Right forelimb (tissue), 1 donor: ENCODE results near the gene VPS72.
A peak's percentile ranks its signal among the peaks of the same experiment; 100 is the strongest.
"Not testable (repeated sequence)": the region's sequence is repeated elsewhere in the genome, so short reads cannot be mapped to it uniquely, and the experiment has no call there.

Experiments
- DNase-seq: peaks from one replicate; pipeline ENCODE4 v3.0.0-alpha.2; 2018

Gene VPS72, protein sequence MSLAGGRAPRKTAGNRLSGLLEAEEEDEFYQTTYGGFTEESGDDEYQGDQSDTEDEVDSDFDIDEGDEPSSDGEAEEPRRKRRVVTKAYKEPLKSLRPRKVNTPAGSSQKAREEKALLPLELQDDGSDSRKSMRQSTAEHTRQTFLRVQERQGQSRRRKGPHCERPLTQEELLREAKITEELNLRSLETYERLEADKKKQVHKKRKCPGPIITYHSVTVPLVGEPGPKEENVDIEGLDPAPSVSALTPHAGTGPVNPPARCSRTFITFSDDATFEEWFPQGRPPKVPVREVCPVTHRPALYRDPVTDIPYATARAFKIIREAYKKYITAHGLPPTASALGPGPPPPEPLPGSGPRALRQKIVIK

DNA sequence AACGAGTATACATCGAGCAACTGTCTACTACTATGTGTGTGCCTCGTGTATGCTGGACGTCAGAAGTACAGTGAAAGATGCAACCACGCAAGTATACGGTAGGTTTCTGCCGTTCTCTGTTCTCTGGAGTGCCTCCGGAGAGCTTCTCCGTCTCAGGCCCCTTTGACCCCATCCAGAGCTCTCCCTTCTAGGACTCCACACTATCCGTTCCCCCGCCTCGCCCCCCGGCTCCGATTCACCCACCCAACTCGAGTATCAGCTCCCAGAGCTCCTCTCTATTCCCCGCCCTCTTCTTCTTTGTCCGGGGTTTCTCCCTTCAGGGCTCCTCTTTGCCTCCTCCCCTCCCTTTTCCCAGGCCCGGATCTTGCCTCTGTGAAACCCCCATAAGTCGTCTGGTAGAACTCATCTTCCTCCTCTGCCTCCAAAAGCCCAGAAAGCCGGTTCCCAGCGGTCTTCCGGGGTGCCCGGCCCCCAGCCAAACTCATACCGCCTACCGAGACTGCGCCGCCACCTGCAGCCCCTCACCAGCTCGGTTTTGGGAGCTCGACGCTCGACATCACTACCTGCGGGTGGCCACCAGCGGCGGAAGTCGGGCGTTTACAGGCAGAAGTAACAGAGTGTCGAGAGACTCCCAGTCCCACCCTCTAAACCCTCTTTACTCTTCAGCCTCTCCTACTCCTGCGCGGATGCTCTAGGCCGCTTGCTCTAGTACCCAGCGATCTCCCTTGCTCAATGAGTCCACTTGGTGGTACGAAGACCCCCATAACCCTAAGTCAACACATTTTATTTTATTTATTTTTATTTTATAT, at the start of gene VPS72:
Gene VPS72, minus strand, starts transcription at position 561 of the 809 bp plus-strand sequence. Its CDS starts 76 bp downstream, at position 485.
- peak; percentile 89 for DNase-seq

DNA sequence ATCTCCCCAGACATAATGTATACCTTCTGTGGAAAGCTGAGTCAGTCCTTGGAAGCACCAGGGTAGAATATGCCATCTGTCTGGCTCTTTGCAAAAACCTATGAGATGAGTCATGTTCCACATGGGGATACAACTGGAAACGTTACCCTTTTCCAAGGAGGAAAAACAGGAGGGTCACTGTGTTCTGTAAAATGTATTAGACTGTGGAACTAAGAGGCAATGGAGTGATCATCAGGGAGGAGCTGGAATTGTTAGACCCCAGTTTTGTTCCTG, 48.4 kb upstream of the VPS72 start:
- DNase-seq = no peak

DNA sequence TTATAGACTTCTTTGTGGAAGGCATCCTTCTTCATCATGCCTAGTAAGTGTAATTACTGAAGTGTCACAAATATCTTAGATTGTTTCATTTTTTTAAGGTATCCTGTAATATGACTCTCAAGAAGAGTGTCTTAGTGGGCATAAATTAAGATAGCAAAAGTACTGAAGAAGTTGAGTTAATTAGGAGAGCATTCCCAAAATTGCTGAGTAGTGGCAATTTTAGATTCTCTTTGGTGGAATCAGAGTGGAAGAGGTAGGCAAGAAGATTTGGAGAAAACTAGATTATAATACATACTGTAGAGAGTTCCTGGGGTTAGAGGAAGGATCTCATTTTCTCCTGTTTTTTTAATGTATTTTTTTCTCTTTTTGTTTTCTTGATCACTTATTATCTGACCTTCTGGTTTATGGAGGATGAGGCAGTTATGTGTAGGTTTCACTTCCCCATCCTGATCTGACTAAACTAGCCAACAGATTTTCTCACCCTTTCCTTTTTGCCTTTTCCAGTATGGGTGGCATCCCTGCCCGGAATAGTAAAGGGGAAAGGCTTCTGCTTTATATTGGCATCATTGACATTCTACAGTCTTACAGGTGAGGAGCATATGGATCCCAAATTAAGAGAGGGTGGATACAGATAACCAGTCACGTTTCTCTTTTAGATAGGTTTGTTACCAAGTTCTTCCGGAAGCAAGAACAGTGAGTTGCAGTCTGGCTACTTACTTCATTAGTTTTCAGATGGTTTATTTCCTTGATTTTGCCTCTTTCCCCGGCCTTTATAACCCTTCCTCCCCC, 47.9 kb upstream of the VPS72 start:
- DNase-seq = no peak

DNA sequence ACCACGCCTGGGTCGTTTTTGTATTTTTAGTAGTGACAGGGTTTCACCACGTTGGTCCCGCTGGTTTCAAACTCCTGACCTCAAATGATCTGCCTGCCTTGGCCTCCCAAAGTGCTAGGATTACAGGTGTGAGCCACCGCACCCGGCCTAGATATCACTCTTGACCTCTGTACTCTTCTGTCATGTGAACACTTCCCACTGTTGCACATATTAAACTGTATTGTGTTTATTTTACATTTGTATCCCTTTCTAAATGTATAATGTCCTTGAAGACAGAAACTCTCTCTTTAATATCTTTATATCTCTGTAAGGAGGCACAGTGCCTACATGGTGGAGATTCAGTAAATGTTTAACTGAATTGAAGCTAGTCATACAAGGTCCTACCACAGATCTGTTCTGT, 45.2 kb upstream of the VPS72 start:
- no peak for DNase-seq

DNA sequence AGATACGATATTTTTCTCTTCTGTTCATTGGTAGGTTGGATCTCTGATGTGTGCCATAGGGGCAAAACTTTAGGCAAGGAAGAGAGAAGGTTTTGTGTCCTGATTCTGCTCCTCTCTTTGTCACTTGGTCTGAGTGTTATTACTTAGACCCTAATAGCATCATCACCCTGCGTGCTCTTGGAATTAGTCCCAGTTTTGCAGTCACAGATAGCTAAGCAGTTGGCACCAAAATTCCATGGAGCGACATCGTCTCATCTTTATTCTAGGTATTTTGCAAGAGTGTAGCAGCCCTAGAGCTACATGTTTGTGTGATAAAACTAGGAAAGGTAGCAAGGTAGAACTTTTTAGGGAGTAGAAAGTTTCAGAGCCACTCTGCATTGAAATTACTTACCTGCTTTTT, 32.1 kb upstream of the VPS72 start:
- no peak for DNase-seq

DNA sequence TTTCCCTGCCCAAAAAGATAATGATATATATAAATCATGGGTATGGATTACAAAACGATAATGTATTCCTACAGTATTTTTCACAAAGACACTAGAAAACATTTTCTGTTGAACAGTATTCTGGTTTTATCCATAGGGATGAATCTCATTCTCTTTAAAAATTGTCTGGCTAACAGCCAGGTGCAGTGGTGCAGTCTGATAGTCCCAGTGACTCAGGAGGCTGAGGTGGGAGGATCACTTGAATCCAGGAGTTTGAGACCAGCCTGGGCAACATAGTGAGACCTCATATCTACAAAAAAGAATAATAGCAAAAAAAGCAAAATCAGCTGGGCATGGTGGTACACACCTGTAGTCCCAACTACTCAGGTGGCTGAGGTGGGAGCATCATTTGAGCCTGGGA, 31.6 kb upstream of the VPS72 start:
- DNase-seq = no peak

DNA sequence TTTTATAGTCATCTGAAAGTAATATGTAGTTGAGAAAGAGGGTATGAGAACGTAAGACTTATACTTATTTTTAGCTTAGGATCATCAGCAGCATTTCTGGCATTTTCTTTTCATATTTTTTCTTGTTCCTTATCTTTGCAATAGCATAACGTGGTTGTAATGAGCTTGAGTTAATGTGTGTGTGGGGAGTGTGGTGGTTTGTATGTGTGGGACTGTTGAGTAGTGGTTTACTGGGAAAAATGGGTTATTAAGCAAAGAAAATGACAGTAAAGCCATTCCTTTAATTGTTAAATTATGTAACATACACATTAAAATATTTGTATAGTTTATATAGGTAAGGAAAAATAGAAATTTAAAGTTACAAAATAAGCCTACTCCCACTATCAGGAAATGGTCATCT, 23.6 kb upstream of the VPS72 start:
- no peak for DNase-seq

DNA sequence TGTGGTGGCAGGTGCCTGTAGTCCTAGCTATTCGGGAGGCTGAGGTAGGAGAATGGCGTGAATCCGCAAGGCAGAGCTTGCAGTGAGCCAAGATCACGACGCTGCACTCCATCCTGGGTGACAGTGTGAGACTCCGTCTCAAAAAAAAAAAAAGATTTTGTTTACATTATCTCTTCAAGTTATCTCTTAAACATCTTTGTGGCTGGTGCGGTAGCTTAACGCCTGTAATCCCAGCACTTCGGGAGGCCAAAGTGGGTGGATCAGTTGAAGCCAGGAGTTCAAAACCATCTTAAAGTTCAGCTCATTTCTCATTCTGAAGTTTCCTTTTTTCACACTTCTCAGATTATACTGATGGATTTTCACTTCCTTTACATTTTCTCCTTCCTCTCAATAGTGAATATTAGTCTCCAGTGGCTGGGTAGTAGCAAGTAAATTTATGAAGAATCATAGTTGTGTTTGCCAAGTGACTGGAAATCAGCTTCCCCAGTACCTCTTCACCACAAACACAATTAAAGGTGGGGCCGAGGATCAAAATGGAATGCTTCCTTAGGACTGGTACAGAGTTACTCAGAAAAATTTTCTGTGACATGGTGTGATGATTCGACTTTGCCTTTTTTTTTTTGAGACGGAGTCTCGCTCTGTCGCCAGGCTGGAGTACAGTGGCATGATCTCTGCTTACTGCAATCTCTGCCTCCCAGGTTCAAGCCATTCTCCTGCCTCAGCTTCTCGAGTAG, 22.1 kb upstream of the VPS72 start:
- DNase-seq = no peak

DNA sequence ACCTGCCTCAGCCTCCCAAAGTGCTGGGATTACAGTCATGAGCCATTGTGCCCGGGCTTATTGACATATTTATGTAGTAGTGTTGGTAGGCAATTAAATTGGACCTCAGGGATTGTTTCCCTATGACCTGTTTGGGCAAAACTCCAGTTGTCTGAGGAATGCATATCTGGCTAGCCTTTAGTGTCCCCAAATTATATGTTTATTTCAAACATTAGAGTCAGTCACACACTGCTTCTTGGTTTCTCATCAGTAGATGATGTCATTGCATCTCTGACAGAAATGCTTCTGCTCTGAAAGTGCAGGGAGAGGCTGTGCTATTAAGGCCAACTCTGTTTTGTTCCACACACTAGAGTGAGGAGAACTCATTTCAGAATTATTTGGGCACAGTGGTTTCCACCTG, 20.8 kb upstream of the VPS72 start:
- no peak for DNase-seq

DNA sequence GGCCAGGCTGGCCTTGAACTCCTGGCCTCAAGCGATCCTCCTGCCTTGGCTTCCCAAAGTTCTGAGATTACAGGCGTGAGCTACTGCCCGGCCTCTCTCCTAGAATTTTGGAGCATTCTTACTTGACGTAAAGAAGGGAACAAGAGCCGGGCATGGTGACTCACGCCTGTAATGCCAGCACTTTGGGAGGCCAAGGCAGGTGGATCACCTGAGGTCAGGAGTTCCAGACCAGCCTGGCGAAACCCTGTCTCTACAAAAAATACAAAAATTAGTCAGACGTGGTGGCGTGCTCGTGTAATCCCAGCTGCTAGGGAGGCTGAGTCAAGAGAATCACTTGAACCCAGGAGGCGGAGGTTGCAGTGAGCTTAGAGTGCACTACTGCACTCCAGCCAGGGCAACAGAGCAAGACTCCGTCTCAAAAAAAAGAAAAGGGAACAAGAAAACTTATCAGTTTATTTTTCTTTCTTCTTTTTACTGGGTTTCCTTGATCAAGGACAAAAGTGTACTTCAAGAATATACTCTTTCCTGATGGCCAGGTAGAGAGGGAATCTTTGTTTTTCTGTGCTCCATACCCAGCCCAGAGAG, 15.5 kb upstream of the VPS72 start:
- not testable (repeated sequence) for DNase-seq

DNA sequence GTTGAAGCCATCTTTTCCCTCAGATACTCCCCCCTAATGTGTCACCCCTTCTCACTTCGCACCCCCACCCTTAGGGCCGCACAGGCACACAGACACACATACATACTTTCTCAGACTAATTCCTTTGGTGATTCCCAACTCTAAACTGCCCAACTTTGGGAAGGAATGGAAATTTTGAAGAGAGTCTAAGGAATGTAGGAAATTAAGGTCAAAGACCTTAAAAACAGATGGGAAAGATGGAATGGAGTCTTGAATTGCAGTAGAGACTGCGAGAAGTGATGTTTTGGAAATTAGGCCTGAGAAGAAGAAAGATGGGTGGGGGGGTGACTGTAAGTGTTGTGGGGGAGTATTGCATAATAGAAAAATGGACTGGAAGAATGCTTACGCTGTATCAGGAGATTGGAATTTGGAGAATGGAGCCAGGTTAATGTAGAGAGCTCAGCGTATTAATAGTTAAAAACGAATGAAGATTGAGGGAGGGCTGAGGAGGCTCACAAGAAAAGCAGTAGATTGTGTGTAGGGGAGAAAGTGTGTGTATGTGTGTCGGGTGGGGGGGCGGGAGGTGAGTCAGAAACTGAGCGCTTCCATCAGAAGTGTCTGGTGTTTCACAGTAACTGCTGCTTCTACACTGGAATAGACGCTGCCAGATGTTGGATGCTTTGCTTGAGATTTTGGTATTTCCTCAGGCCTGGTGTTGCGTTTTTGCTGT, 10.0 kb upstream of the VPS72 start:
- no peak for DNase-seq

DNA sequence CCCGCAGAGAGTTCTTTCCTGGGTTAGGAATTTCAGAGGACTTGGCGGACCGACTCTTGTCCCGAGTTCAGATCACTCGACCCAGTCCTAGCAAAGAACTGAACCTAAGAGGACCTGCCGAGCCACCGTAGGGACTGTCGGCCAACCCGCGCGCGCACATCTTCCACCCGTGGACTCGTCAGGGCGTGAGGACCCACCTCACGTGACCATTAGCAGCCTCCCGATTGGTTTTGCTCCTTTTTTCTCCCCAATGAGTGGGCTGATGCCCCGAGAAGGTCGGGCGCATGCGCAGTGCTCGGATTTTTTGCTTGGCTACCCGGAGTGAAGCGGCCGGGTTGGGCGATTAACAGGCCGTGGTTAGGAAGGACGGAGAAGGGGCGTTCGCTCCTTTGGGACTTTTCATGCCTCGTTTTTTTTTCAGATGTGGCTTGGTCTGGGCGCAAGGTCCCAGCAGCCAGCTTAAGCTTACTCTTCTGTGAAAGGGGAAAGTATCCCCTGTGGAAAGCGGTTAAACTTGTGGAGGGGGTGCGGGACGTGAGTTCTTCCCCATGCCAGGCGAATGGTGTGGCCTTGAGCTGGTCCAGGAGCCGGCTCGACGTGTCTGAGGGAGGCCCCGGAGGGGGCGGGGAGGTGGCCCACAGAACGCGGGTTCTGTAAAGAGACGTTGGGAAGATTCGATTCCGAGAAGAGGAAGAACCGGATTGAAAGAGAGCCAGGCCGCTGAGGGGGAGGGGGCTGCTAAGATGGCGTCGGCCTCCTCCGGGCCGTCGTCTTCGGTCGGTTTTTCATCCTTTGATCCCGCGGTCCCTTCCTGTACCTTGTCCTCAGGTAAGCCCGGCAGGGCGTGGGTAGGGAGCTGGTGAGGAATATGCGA, 8.5 kb upstream of the VPS72 start, which contains the start of gene PIP5K1A:
Gene PIP5K1A, plus strand, starts transcription at position 299 of the 874 bp plus-strand sequence. Its CDS starts 445 bp downstream, at position 744.
- peak; percentile 98 for DNase-seq

DNA sequence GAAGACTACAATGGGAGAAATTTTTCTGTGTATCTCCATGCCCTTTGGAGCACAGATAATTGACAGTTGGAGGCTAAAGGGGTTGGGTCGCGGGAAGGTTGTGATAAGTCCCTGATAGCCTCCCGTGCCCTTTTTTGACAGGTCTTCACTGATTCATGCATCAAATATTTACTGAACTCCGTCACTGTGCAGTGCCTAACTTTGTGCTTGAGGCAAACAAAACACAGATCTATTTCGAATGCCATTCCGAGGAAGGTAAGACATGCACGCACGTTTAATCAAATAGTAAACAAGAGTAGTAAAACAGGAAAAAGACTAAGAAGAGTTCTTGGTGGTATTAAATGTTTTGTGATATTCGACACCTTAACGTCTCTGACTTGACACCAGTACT, 7.9 kb upstream of the VPS72 start:
- peak; percentile 44 for DNase-seq

DNA sequence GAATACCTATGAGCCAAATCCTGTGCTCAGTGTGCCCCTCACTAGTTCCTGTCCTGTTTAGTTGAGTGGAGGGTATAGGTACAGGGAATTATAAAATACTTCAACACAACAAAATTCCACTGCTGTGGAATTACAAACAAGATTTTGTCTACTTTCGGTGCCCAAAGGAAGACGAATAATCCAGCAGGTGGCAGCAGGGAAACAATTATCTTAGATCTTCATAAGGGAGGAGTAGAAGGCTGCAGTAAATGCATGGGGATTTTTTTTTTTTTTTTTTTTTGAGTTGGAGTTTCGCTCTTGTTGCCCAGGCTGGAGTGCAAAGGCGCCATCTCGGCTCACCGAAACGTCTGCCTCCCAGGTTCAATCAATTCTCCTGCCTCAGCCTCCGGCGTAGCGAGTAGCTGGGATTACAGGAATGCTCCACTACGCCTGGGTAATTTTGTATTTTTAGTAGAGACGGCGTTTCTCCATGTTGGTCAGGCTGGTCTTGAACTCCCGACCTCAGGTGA, 6.3 kb upstream of the VPS72 start:
- peak; percentile 52 for DNase-seq

DNA sequence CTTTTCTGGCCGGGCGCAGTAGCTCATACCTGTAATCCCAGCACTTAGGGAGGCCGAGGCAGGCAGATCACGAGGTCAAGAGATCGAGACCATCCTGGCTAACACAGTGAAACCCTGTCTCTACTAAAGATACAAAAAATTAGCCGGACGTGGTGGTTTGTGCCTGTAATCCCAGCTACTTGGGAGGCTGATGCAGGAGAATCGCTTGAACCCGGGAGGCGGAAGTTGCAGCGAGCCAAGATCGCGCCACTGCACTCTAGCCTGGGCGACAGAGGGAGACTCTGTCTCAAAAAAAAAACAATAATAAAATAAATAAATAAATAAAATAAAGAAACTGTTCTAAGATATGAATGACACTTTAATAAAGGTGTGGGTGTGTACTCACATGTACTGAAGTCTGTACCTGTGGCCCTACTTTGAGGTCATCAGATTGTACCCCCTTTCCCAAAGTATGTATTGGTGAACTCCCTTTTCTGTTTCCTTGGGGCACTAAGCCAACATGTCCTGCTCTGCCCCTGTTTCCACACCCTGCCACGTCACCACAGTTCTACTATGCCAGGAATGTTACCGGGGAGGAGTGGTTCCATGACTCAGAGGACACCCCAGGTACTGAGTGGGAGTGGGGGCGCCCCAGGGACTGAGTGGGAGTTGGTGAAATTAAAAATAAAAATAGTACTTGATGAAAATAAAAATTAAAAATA, 5.0 kb upstream of the VPS72 start:
- DNase-seq = not testable (repeated sequence)

DNA sequence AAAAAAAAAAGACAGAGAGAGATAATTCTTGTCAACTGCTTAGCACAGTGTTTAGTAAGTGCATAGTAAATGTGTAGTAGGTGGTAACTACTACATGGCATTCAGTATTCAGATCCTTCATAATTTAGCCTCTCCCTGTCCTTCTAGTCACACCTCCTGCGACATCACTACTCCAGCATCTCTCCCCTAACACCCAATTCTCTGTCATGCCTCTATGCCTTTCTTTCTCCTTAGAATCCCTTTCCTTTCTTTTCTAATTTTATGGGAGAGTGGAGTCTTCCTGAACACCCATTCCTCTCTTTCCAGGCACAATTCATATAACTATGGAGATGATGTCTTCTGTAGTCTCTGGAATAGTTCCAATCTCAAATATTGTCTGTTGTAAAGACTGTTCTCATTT, 3.9 kb upstream of the VPS72 start:
- no peak for DNase-seq

DNA sequence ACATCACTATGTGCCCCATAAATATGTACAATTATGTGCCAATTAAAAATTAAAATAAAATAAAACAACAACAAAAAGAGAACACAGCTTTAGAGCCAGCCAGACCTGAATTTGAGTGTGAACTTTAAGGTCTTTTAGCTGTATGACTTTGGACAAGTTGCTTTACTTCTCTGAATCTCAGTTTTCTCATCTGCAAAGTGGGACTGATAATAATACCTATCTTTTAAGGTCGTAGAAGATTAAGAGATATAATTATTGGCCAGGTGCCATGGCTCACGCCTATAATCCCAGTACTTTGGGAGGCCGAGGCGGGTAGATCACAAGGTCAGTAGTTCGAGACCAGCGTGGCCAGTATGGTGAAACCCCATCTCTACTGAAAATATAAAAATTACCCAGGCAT, 3.3 kb upstream of the VPS72 start:
- no peak for DNase-seq

DNA sequence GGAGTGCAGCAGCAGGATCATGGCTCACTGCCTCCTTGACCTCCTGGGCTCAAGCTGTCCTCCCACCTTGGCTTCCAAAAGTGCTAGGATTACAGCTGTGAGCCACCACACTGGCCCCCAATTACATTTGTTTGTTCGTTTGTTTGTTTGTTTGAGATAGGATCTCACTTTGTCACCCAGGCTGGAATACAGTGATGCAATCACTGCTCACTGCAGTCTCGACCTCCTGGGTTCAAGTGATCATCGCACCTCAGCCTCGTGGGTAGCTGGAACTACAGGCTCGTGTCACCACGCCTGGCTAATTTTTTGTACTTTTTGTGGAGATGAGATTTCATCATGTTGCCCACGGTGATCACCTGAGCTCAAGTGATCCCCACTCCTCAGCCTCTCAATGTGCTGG, 2.0 kb upstream of the VPS72 start:
- DNase-seq = no peak

DNA sequence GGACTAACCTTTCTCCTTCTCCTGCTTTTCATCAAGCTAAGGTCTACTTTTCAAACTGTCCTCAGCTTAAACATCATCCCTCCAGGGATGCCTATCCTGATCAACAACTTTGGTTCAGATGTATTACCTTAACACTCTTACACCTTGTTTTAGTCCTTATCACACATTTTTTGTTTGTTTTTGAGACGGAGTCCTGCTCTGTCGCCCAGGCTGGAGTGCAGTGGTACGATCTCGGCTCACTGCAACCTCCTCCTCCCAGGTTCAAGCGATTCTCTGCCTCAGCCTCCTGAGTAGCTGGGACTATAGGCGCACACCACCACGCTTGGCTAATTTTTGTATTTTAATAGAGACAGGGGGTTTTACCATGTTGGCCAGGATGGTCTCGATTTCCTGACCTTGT, 1.3 kb downstream of the VPS72 start:
- not testable (repeated sequence) for DNase-seq

DNA sequence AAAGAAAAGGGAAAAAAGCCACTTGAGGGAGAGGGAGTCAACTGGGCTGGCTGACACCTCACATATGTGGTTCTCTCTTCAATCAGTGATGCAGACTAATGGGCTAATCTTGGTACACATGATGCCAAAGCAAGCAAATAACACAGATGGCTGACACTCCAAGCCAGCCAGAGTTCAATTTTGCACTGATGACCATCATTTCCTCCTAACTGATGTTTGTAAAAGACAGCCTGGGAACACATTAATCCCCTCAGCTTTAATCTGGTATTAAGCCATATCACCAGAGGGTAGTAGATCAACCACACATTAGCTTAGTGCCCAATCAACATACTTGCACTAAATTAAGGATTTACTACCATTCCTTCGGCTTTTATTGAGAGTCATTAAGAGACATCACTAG, 2.8 kb downstream of the VPS72 start:
- DNase-seq = no peak
